ENCODE data around the gene SULF2. TPM values are rescaled to one million over a fixed set of nuclear protein-coding genes. Genes with fewer than 3 reads are reported as not detected.

The SULF2 gene
- total RNA-seq, 1 donor from 2014 or later: 68.0 TPM

DNA sequence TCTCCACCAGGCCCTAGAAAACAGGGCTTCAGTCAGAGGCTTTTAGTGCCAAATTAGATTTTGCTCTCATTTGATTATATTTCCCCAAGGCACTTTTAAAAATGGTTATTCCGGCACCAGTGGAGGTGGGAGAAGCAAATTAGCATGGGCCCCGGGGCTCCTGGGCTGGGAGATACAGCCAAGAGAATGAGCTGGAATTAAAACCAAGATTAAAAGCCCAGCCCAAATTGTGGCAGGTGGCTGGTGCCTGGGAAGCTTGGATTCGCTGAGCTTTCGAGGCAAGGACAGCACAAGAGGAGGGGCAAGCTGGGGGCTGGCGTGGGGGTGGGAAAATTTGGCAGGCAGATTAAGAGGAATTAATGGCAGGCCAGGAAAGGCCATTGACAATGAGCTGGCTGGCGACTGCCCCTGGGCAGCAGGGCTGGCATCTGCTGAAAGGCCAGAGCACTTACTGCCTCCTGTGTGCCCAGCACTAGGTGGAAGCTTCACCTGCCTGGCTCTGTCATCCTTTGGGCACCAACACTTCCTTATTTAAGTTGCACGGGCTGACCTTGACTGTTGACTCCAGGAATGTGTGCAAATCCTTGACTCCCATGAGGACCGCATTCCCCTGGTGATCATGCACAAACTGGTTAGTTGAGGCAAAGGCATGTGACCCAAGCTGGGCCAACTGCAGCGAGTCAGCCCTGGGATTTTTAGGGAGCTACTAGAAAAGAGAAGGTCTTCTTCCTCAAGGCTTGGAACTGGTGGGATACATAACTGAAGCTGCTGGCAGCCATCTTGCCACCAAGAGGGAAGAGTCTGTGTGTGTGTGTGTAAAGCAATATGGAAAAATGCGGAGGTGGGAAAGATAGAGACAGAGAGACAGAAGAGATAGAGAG, 76.1 kb downstream of the SULF2 start:
- DNase-seq: peak; percentile 56

DNA sequence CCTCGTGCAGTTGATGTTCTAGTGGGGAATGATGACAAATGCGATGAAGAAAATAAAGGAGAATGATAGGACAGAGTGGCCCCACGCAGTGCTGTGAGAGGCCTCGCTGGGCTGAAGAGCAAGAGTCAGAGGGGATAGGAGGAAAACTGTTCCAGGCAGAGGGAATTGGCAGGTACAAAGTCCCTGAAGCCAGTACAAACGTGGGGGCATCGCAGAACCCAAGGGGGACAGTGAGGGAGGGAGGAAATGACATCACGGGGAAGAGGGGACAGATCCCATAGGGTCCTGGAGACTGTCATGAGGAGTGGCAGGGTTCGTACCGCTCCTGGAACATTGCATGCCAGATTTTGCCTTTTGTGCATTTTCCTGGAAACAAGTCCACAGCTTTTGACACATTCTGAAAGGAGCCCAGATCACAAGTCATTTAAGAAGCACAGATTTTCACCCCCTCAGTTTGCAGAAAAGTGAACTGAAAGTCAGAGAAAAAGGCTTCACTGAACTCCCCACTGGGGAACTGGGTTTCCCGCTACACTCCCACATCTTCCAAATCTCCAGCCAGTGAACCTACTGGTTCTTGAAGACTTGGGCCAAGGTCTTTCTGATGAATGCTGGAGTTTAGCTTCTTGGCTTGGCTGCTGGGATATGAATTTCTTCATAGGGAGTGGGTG, 77.0 kb downstream of the SULF2 start:
- DNase-seq: peak; percentile 36

DNA sequence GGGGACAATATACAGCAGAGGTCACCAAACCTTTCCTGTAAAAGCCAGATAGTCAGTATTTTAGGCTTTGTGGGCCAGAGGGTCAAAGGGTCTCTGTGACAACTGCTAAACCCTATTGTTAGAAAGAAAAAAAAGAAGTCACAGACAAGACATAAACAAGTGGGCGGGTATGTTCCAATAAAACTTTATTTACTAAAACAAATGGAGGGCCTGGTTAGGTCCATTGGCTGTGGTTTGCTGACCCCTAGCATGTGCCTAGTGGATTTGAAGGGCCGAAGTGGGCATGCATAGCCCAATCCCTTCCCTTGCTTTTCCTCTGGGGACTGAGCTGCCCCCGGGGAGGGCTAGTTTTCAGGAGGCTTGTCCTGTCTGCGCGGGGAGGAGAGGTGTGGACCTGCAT, 78.9 kb downstream of the SULF2 start:
- DNase-seq: no peak

DNA sequence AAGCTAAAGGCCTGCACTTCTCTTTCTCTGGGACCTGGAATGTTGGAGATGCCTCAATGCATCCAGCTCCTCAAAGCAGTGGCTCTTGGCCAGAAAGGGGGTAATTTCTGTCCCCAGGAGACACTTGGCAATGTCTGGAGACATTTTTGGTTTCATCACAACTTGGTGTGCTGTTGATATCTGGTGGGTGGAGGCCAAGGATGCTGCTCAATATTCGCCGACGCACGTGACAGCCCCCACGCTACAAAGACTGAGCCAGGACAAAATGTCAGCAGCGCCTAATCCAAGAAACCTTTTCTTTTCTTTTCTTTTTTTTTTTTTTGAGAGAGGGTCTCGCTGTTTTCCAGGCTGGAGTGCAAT, 79.8 kb downstream of the SULF2 start:
- DNase-seq: no peak

DNA sequence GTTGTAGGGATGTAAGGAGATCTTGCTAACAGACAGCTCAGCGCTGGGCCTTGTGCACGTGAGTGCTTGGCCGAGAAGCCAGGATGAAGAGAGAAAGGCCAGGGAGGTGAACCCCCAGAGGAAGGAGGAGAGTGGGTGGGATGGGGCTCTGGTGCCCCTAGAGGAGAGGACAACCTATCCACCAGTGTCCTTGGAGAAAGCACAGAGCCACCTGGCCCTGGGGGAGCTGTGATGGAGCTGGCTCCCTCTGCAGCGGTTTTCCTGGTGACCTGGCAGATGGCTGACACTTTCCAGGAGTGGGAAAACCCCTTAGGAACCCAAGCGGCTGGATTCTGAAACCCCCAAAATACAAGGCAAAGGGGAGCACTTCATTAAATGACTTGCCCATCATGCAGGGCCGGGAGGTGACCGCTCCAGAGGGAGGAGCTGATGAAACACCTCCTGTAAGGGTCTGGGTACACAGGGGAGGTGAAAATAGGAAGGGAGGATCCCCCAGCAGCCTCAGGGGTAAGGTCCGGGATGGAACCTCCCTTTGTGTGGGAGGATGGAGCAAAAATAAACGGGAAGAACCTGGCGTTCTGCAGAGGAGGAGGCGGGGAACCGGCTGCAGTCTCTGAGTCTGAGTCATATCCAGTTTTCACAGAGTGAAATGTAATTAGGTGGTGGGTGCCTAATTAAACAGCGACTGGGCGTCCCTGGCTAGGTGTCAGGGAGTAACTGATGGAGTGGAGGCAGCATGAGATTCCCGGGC, 80.4 kb downstream of the SULF2 start:
- no peak for DNase-seq

DNA sequence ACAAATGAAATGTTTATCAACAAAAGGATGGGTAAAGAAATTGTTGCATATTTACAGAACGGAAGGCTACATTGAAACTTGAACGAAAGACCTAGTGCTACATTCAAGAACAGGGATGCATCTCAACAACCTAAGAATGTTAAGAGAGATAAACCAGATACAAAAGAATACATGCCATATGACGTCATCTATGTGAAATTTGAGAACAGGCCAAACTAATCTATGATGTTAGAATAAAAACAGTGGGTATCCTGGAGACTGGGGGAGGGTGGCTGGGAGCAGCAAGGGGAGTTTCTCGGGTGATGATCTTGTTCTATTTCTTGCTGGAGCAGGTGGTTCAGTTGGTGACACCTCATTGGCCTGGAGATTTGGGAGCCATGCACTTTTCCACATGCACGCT, 81.5 kb downstream of the SULF2 start:
- peak; percentile 38 for DNase-seq

DNA sequence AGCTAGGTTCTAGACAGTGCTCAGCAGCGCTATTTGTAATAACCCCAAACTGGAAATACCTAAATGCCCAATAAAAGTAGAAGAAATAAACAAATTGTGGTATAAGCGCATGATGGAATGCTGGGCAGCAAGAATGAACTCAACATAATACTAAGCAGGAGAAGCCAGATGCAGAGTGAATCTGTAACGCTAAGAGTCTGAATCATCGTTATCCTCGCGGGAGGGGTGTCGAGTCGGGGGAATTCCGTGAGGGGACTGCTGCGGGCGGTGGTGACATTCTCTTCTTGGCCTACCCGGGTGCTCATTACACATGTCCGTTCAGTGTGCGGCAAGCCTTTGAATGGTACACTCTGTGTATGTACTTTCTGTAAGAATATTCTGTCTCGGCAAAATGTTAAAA, 83.7 kb downstream of the SULF2 start:
- DNase-seq: no peak

DNA sequence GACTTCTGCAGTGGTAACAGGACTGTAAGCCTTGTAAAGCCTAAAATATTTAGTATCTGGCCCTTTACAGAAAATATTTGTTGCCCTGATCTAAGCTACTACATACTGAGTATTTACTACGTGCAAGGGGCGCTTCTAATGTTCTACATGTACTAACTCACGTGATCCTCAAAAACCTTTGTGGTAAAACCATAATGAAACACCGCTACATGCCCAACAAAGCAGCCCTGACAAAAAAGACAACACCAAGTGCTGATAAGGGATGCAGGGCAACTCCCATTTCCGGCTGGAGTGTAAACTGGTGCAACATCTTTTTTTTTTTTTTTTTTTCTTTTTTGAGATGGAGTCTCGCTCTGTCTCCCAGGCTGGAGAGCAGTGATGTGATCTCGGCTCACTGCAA, 85.0 kb downstream of the SULF2 start:
- DNase-seq: no peak

DNA sequence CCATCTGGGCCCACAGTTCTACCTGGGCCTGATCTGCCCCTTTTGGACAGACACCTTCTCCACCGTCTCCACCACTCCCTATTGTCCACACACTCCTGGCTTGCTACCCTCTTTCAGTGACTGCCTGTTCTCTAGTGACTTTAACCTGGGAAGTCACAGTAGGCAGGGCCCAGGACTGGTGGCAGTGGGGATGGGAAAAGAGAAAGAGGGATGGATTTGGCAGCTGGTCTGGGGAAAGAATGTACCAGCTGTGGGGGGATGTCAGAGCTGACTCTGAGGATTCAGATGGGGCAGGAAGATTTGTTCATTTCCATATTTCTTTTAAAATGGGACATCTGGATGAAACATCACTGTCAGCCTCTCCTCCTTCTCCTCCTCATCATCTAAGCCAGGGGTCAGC, 85.5 kb downstream of the SULF2 start:
- DNase-seq: peak; percentile 78

DNA sequence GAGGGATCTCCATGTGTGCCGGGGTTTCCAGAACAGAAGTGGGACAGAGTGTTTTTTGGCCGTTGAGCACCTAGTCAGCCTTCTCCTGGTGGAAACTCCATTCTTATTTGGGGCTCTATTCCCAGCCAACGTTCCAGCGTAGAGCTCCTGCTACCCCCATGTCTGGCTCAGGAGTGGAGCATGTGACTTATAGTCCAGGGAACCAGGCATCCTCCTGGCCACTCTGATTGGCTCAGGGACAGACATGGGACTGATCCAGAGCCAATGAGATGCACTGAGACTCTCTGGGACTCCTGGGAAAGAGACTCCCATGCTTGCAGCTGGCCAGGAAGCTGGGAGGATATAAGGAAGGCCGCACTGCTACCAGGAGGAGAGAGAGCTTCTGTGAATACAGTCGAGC, 87.1 kb downstream of the SULF2 start:
- no peak for DNase-seq

DNA sequence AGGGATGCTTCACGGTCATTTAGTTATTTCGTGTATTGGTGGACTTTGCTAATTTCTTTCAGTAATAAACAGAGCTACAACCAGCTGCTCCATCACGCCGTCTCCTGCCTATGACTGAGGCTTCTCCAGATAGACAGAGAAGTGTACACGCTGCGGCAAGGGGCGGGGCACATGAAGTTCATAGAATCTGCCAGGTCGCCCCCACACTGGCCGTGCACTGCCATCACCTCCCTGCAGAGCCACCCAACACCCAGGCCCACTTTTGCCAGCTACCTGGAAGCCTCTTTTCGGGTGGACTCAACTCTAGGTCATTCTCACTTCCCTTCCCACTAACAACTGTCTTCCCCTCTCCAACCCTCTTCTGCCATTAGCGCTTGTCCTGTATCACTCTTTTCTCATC, 88.4 kb downstream of the SULF2 start:
- no peak for DNase-seq

DNA sequence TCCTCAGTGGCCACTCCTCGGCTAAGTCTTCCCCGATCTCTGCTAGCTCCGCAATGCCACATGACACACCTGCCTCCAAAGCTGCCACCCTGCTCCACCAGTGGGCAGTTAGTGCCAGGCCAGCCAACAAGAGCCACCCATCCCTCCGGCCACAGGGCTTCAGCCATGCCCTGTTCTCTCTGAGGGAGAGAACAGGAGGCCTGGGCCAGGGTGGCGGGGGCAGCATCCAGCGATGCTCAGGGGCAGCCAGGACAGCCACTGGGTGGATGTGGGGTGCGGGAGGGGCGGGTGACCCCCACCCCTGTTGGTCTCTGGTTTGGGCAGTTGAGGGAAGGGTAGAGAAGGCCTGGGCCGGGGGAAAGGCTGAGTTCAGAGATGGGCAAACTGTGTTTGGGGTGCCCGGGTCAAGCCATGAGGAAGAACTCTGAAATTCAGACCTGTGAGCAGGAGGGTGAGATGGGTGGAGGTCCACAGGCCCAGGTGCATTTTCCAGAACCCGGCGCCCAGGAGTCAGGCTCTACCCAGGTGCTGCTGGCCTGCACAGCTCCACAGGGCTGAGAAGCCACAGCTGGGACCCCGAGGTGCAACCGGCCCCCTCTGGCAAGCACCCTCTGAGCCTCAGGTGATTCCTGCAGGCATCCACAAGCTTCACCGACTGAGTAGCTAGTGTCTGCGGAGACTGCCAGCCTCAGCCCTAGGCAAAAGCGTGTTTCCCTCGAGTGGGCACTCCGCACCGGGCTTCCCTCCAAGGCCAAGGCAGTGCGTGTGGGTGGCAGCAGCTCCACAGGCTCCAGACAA, 91.1 kb downstream of the SULF2 start:
- DNase-seq: no peak

DNA sequence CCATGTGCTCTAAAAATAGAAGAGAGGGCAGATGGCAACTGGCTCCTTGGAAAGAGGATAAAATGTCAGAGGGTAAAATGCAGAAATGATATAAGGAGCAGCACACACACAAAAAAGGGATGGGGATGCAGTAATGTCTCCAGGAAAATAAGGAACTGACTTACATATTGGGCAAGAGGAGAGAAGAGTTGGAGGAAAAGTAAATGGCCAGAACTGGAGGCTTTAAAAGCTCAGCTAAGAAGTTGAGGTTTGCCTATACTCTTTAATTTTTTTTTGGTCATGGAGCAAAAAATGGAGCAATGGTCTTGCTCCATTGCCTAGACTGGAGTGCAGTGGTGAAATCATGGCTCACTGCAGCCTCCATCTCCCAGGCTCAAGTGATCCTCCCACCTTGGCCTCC, 93.7 kb downstream of the SULF2 start:
- DNase-seq: no peak

DNA sequence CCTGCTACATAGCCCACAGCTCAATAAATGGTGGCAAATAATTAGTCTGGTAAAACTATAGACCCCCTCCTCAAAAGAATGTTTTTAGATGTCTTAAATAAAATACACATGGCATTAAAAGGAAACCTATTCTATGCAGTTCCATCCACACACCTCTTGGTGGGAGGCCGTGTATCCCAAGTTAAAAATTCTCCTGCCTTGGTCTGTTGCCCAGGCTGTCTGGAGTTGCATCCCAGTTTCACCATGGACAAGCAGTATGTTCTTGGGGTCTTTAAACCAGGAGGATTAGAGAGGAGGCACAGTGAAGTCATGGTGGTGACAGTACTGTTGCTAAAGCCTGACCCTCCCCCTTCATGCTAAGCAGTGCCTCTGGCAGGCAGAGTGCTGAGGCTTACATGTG, 95.5 kb downstream of the SULF2 start:
- no peak for DNase-seq

DNA sequence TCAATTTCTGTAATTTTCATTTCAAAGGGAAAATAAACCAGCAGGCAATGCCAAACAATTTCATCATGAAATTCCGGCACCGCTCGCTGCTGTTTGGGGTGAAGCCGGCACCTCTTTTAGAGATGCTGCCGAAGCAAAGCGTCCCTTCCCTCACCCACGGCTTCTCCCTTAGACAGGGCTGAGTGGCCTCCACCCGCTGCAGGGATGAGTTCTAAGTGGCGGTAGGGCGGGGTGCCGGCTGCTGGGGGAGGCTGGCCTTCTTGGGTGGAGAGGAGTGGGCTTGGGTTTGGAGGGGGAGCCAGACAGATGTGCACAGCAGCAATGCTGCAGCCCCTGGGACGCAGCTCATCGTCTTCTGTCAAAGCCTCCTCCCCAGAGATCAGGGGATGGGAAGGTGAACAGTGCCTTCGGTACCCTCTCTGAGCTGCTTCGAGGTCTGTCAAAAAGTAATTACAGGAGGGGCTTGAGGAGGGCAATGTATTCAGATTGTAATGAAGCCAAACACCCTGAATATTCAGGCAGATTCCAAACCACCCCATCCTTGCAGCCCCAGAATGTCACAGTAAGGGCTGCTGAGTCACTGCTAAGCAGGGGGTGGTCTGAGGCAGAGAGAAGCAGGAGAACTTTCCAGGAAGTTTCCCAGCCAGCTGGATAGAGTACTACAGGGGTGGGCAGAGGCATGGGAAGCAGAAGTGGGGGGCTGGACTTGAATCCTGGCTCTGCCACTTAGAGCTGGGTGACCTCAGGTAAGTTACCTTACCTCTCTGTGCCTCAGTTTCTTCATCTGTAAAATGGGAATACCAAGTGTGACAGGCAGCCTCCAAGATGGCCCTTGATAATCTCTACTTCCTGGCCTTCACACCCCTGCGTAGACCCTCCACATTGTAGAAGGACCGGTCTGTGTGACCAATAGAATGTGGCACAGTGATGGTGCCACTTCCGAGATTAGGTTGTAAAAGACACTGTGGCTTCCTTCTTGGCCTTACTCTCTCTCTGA, 96.6 kb downstream of the SULF2 start:
- no peak for DNase-seq

DNA sequence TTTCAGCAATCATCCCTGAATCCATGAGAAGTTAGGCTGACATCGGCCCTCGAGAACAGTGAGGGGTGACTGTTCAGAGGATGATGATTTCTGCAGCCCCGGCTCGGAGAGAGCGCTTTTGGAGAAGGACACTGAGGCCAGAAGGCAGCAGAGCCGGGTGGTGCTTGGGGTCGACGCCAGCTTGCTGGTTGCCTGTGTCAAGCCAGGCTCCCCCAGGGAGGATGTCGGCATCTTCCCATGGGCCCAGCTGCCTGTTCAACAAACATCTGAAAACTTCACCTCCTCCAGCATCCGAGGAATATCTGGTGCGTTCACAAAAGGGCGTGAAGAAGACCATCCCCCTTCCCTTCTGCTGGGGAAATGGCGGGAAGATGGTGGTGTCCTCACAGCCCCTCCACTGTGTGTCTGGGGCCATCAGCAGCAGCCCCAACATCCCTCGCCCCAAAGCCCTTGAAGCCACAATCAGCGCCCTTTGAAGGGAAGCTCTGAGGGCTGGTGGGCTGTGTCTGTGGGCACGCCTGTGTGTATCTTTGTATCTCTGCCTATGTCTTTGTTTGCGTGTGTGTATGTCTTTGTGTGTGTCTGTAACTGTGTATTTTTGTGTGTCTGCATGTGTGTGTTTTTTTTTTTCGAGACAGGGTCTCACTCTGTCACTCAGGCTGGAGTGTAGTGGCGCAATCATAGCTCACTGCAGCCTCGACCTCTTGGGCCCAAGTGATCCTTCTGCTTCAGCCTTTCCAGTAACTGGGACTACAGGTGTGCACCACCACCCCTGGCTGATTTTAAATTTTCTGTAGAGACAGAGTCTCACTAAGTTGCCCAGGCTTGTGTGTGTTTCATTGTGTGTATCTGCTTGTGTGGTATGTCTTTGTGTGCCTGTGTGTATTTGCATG, 97.9 kb downstream of the SULF2 start:
- DNase-seq: no peak

DNA sequence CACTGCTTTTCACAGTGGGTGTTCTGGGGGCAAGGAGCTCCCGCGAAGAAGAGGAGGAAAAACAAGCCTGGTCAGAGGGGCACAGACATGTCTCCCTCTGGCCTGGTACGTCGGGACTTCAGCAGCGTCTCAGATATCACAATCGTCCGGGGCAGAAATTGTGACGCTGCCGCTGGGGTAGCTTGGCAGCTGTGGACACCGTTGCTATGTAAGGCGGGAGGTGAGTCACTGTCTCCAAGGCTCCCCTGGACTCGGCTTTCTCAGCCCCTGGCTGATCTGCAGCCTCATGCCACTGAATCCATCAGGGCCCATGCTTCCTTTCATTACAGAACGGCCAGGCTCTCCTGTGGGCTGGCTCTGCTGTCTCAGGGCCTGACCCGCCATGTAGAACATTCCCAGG, 98.7 kb downstream of the SULF2 start:
- DNase-seq: peak; percentile 82

DNA sequence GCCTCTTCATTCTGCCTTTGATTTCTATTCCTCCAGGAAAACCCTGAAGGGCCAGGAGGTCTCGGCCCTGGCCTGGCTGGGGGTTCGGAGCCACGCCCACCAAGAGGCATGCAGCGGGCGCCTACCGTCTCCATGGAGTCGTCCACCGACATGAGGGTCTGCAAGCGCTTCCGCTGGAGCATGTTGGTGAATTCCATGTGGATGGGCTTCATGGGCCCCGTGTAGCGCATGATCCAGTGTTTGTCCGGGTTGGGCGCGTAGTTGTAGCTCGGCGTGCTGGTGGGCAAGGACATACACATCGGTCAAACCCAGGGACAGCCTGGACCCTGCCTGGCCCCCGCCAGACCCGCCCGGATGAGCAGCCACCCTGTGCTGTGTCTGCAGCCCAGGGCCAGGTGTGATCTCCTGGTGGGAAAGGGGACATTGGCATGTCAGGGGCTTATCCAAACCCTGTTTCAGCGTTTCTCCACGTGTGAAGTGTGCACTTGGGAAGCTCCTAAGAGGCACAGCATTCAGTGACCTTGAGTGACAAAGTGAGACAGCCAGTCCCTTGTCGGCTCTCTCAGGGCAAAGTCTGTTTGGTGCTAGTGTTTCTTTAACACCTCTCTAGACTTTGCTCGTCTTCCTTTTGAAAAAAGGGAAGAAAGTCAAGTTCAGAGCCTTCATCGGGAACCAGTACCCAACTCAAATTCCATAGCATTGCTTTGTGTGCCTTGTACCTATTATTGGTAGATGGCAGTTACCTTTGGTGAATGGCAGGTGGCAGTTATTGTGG, 100.8 kb downstream of the SULF2 start:
- no peak for DNase-seq

DNA sequence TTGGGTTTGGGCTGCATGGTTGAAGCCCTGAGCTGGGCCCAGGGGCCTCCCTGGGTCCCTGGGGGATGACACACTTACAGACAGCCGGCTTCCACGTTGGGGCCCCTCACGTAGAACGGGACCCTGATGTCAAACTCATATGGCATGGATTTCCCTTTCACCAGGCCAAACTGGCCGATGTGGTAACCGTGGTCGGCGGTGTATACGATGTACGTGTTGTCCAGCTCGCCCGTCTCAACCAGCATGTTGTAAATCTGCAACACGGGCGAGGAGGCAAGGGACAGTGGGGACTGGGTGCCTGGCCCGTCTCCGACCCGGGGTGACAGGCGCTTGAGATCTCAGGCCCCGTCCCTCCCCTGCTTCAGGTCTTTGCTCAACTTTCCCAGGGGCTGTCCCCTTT, 102.4 kb downstream of the SULF2 start:
- DNase-seq: no peak
